Measurements from ENCODE around the gene YIF1B.
"Not testable (repeated sequence)": the region's sequence is repeated elsewhere in the genome, so short reads cannot be mapped to it uniquely, and the experiment has no call there.

YIF1B gene

GRCh38 chr19:38315657-38316476 lies at the start of gene YIF1B:
TSS of gene YIF1B (minus strand) at chr19:38315947. CDS start at chr19:38315917, 30 bp downstream.
- Mint-ChIP-seq H3K4me3 (peak within 1 kb of the TSS; percentile 76), H3K4me1 (peaks cover 61% of the 10 kb centered on the region)

DNA sequence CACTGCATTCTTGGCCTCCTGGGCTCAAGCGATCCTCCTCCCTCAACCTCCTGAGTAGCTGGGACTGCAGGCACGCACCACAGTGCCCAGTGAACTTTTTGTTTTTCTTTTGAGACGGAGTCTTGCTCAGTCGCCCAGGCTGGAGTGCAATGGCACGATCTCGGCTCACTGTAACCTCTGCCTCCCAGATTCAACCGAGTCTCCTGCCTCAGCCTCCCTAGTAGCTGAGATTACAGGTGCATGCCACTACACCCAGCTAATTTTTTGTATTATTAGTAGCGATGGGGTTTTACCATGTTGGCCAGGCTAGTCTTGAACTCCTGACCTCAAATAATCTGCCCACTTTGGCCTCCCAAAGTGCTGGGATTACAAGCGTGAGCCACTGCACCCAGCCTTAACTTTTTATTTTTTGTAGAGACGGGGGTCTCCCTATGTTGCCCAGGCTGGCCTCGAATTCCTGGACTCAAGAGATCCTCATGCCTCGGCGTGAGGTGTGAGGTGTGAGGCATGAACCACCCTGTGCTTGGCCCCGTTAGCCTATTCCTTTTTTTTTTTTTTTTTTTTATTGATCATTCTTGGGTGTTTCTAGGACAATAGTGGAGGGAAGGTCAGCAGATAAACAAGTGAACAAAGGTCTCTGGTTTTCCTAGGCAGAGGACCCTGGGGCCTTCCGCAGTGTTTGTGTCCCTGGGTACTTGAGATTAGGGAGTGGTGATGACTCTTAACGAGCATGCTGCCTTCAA lies 47.4 kb upstream of the YIF1B start:
- peaks cover 25% of the 10 kb centered on the region for H3K4me1 Mint-ChIP-seq
- CTCF ChIA-PET, H3K36me3 Mint-ChIP-seq, H3K9me3 Mint-ChIP-seq, DNase-seq, H3K27ac Mint-ChIP-seq: not testable (repeated sequence)
- peaks cover 83% of the 10 kb centered on the region for H3K27me3 Mint-ChIP-seq
- peak overlapping the region; percentile 82 for H3K4me3 Mint-ChIP-seq

More at GRCh38 chr19:38315657-38316476, at the start of gene YIF1B:
- H3K9me3 Mint-ChIP-seq = no peaks in the 10 kb centered on the region
- H3K27me3 Mint-ChIP-seq = peaks cover 3% of the 10 kb centered on the region
- peak within 1 kb of the TSS; percentile 90 for H3K27ac Mint-ChIP-seq
- CTCF ChIA-PET = no interaction called here
- DNase-seq = peak; percentile 97
- H3K36me3 Mint-ChIP-seq = peaks cover 10% of the 10 kb centered on the region

GRCh38 chr19:38362076-38362945 lies 46.6 kb upstream of the YIF1B start:
- DNase-seq = peak; percentile 95
- CTCF ChIA-PET = no interaction called here
- H3K27me3 Mint-ChIP-seq = peaks cover 83% of the 10 kb centered on the region
- no peaks in the 10 kb centered on the region for H3K36me3 Mint-ChIP-seq
- peak overlapping the region; percentile 74 for H3K27ac Mint-ChIP-seq
- peaks cover 25% of the 10 kb centered on the region for H3K4me1 Mint-ChIP-seq
- H3K9me3 Mint-ChIP-seq = no peaks in the 10 kb centered on the region
- peak overlapping the region; percentile 82 for H3K4me3 Mint-ChIP-seq

GRCh38 chr19:38361633-38362075 lies 45.9 kb upstream of the YIF1B start:
- Mint-ChIP-seq H3K27me3 (peaks cover 83% of the 10 kb centered on the region), H3K4me1 (peaks cover 25% of the 10 kb centered on the region), H3K36me3 (no peaks in the 10 kb centered on the region), H3K9me3 (no peaks in the 10 kb centered on the region), H3K27ac (peak overlapping the region; percentile 69), H3K4me3 (peak overlapping the region; percentile 82)
- DNase-seq = peak; percentile 86
- CTCF ChIA-PET = interaction anchor here (1.5 kb wide), 1 partner anchor 41 kb away, joined by 3 read pairs; the partner anchor contains the start of gene FAM98C

DNA sequence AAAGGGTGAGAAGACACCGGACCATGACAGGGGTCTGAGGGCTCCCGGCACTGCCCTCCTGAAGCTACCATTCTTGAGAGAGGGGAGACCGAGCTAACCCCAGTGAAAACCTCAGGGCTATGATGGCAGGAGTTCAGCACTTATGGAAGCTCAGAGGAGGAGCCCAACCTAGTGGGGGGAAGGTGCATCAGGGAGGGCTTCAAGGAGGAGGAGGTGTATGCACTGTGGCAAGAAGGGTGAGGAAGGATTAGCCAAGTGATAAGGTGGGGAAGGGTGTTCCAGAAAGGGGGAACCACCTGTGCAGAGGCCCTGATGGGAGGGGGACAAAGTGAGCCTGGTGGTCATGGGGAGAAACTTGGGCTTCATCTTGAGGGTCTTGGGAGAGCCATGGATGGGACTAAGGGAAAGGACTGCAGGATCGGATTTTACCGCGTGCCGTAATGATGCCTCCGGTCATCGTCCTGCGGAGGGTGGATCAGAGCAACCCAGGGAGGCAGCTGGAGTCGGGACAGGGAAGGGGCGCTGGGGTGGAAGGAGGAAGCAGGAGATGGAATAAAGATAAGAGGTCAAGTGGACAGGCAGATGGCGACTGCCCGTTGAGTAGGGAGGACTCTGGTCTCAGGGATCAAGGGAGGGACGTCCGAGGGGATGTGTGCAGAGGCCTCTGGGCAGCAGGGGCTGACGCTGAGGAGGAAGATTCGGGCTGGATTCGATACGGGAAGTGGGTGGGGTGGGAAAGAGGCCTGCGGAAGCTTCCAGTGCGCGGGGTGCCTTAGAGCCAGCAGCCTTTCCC lies 45.3 kb upstream of the YIF1B start:
- H3K4me1 Mint-ChIP-seq = peaks cover 25% of the 10 kb centered on the region
- peaks cover 83% of the 10 kb centered on the region for H3K27me3 Mint-ChIP-seq
- no peaks in the 10 kb centered on the region for H3K36me3 Mint-ChIP-seq
- CTCF ChIA-PET = interaction anchor here (0.7 to 1.5 kb wide), 3 partner anchors 10 to 42 kb away, joined by 3 read pairs; partner anchors contain the start of genes FAM98C and PSMD8
- no peaks in the 10 kb centered on the region for H3K9me3 Mint-ChIP-seq
- no peak overlapping the region for H3K27ac Mint-ChIP-seq
- DNase-seq = no peak
- peak overlapping the region; percentile 82 for H3K4me3 Mint-ChIP-seq

DNA sequence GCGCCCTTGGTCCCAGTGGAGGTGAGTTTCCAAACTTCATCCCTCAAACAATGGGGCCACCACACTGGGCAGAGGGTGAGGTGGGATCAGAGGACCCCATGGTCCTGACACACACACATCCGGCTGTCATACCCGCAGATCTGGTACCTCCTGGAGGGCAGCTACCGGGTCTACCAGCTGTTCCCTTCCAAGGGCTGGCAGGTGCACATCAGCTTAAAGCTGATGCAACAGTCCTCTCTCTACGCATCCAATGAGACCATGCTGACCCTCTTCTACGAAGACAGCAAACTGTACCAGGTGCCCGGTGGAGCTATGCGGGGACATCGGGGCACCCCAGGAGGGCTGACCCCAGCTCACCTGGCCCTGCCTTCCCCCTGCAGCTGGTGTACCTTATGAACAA lies 44.6 kb upstream of the YIF1B start:
- H3K4me3 Mint-ChIP-seq = peak overlapping the region; percentile 82
- CTCF ChIA-PET = interaction anchor here (0.7 to 1.5 kb wide), 2 partner anchors 10 to 42 kb away, joined by 3 read pairs; partner anchors contain the start of gene FAM98C
- no peaks in the 10 kb centered on the region for H3K36me3 Mint-ChIP-seq
- no peaks in the 10 kb centered on the region for H3K9me3 Mint-ChIP-seq
- H3K27me3 Mint-ChIP-seq = peaks cover 79% of the 10 kb centered on the region
- H3K27ac Mint-ChIP-seq = no peak overlapping the region
- H3K4me1 Mint-ChIP-seq = peaks cover 25% of the 10 kb centered on the region
- DNase-seq = no peak

DNA sequence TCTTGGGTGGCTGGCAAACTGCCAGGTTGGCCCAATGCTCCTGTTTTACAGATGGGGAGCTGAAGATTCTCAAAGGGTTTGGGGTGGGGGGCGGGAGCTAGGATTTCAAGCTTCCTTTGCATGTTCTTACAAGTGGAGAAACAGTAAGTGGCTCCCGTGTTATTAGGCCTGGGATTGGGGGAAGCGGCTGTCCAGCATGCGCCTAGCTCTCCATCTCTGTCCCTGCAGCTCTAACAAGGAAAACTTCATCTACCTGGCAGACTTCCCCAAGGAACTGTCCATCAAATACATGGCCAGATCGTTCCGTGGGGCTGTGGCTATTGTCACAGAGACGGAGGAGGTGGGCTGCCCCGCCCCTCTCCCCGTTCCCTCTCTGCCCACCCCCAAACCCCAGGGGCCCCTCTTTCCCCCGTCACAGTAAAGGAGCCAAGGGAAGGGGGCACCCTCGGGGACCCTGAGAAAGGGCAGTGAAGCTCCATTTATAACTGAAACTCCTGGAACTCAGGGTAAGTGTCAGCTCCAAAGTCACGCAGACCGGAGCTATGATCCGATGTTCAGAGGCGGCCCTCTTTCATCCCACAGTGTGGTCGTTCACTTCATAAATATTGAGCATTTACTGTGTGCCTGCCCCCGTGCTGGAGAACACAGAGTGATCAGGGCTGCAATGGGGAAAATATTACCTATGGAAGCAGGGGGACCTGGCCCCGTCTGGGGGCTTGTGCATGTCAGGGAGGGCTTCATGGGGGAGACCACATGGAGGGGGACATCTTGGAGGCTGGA lies 43.7 kb upstream of the YIF1B start:
- Mint-ChIP-seq H3K4me1 (peaks cover 25% of the 10 kb centered on the region), H3K9me3 (no peaks in the 10 kb centered on the region), H3K27me3 (peaks cover 77% of the 10 kb centered on the region), H3K4me3 (peak overlapping the region; percentile 36), H3K27ac (no peak overlapping the region), H3K36me3 (no peaks in the 10 kb centered on the region)
- no peak for DNase-seq
- CTCF ChIA-PET = interaction anchor here (1.1 kb wide), 1 partner anchor 15 kb away, joined by 4 read pairs; the partner anchor contains the start of gene PSMD8

DNA sequence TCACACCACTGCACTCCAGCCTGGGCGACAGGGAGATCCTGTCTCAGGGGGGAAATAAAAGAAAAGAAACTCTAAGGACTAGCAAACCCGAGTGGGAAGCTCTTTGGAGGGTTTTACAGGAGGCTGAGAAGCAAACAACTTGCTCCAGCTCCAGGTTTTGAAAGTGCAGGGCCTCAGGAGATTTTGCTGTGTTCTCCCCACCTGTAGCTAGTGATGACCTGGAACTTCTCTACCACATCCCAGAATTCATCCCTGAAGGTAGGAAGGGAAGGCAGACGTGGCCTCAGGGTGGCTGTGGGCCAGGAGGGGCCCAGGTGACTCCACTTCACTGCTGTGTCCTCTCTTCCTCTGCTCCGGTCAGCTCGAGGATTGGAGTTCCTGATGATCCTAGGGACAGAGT lies 42.3 kb upstream of the YIF1B start:
- H3K27ac Mint-ChIP-seq = no peak overlapping the region
- H3K4me3 Mint-ChIP-seq = no peak overlapping the region
- CTCF ChIA-PET = interaction anchor here (0.9 kb wide), 1 partner anchor 16 kb away, joined by 3 read pairs; the partner anchor contains the start of gene PSMD8
- H3K4me1 Mint-ChIP-seq = peaks cover 21% of the 10 kb centered on the region
- H3K27me3 Mint-ChIP-seq = peaks cover 81% of the 10 kb centered on the region
- no peaks in the 10 kb centered on the region for H3K36me3 Mint-ChIP-seq
- H3K9me3 Mint-ChIP-seq = no peaks in the 10 kb centered on the region
- DNase-seq = no peak

- Mint-ChIP-seq H3K9me3 (no peaks in the 10 kb centered on the region), H3K4me3 (no peak overlapping the region), H3K27me3 (peaks cover 78% of the 10 kb centered on the region), H3K4me1 (peaks cover 5% of the 10 kb centered on the region), H3K27ac (no peak overlapping the region), H3K36me3 (no peaks in the 10 kb centered on the region)
- CTCF ChIA-PET = interaction anchor here (0.5 kb wide), 1 partner anchor 114 kb away, joined by 3 read pairs; no protein-coding TSS in a partner anchor
- DNase-seq = no peak
Measured at GRCh38 chr19:38355728-38356725, 40.3 kb upstream of the YIF1B start.

DNA sequence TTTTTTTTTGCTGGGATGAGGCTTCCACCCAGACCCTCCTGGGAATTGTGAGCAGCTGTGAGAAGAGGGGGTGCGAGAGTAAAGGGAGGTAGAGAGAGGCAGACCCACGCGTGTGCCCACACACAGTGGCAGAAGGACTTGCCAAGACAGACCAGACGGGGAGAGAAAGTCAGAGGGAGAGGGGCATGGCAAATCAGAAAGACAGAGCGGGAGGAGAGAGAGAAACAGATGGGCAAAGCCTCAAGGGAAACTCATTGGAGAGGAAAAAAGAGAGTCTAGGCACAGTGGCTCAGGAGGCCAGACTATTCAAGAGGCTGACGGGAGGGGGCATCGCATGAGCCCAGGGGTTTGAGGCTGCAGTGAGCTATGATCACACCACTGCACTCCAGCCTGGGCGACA lies 36.9 kb upstream of the YIF1B start:
- Mint-ChIP-seq H3K27me3 (peaks cover 52% of the 10 kb centered on the region), H3K4me1 (no peaks in the 10 kb centered on the region), H3K36me3 (no peaks in the 10 kb centered on the region), H3K4me3 (no peak overlapping the region), H3K27ac (no peak overlapping the region), H3K9me3 (no peaks in the 10 kb centered on the region)
- no peak for DNase-seq
- CTCF ChIA-PET = no interaction called here

DNA sequence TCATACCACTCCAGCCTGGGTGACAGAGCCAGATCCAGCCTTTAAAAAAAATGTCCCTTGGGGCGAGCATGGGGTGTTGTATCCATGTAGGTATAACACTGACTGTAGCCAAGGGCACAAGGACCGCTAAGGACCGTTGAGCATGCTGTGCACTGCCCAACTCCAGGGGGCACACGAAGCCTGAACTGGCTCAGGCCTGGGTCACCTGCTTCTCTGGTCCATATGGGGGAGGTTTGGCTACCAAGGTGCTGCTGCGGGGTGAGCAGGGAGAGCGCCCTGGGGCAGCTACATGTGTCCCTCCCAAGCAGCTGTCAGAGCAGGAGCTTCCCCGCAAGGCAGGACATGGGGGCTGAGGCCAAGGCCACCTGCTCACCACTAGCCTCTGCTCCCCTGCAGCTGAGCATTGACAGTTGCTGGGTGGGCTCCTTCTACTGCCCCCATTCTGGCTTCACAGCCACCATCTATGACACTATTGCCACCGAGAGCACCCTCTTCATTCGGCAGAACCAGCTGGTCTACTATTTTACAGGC lies 36.2 kb upstream of the YIF1B start:
- DNase-seq = no peak
- no peak overlapping the region for H3K4me3 Mint-ChIP-seq
- peaks cover 48% of the 10 kb centered on the region for H3K27me3 Mint-ChIP-seq
- no peaks in the 10 kb centered on the region for H3K4me1 Mint-ChIP-seq
- CTCF ChIA-PET = no interaction called here
- H3K27ac Mint-ChIP-seq = no peak overlapping the region
- no peaks in the 10 kb centered on the region for H3K9me3 Mint-ChIP-seq
- no peaks in the 10 kb centered on the region for H3K36me3 Mint-ChIP-seq

Data from activated naive CD4-positive, alpha-beta T cell treated with anti-CD3 and anti-CD28 coated beads, Interleukin-2, amount 10 ng/mL, durations not matched to agents 7 days and 5 days (primary cell).